IPS-20b (cell line): ENCODE results near the gene SRRM2.

Experiments
- H3K27ac ChIP-seq: one replicate; pipeline ENCODE4 v1.5.1; 2013; ENCODE audit warnings: low read length
- H3K27me3 ChIP-seq: 2 replicates; pipeline ENCODE4 v1.6.1; 2013; ENCODE audit warnings: mild to moderate bottlenecking, low read length, inconsistent platforms; ENCODE audit not compliant: insufficient read depth
- H3K36me3 ChIP-seq: 2 replicates; pipeline ENCODE4 v1.6.1; 2013; ENCODE audit warnings: low read depth, mild to moderate bottlenecking, inconsistent platforms, low read length, moderate library complexity; ENCODE audit not compliant: insufficient read depth
- H3K4me1 ChIP-seq: 2 replicates; pipeline ENCODE4 v1.6.1; 2013; ENCODE audit warnings: mild to moderate bottlenecking, control low read depth, inconsistent platforms, low read length, moderate library complexity; ENCODE audit not compliant: insufficient read depth
- H3K4me3 ChIP-seq: 2 replicates; pipeline ENCODE4 v1.5.1; 2013; ENCODE audit warnings: mild to moderate bottlenecking, low read length, inconsistent platforms
- H3K9ac ChIP-seq: 2 replicates; pipeline ENCODE4 v1.6.1; 2013; ENCODE audit warnings: low read depth, mild to moderate bottlenecking, inconsistent platforms, low read length, moderate library complexity
- H3K9me3 ChIP-seq: 2 replicates; pipeline ENCODE4 v1.6.1; 2013; ENCODE audit warnings: mild to moderate bottlenecking, low read depth, low read length, inconsistent platforms; ENCODE audit not compliant: insufficient read depth

The SRRM2 gene

GRCh38 chr16:2745116-2745890, 7.1 kb upstream of the SRRM2 start:
- Histone ChIP-seq H3K9ac (no peak overlapping the region; the same call in 1 of the 2 replicates), H3K27ac (no peak overlapping the region), H3K4me3 (no peak overlapping the region), H3K27me3 (no peaks in the 10 kb centered on the region), H3K36me3 (no peaks in the 10 kb centered on the region), H3K4me1 (no peaks in the 10 kb centered on the region), H3K9me3 (no peaks in the 10 kb centered on the region)

DNA sequence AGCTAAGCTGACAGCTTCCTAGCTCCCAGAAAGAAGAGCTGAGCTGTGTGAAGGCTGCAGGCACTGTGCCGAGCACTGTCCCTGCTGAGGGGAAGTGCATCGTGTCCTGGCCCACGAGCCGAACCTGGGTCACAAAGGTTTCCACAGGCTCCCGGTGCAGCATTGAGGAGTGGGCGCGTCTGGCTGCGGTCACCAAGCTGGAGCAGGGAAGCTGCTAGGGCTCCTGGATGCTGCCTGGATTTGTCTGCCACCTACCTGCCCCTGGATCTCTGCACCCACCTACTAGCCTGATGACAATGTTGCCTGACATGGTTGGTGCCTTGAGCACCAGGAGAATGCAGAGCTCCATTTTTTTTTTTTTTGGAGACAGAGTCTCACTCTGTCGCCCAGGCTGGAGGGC, 6.5 kb upstream of the SRRM2 start:
- no peak overlapping the region for H3K9ac ChIP-seq
- H3K9me3 ChIP-seq, result no peaks in the 10 kb centered on the region
- H3K36me3 ChIP-seq, result no peaks in the 10 kb centered on the region
- H3K27ac ChIP-seq, result no peak overlapping the region
- H3K4me3 ChIP-seq, result no peak overlapping the region
- no peaks in the 10 kb centered on the region for H3K27me3 ChIP-seq
- H3K4me1 ChIP-seq, result no peaks in the 10 kb centered on the region; the same call in 1 of the 2 replicates

DNA sequence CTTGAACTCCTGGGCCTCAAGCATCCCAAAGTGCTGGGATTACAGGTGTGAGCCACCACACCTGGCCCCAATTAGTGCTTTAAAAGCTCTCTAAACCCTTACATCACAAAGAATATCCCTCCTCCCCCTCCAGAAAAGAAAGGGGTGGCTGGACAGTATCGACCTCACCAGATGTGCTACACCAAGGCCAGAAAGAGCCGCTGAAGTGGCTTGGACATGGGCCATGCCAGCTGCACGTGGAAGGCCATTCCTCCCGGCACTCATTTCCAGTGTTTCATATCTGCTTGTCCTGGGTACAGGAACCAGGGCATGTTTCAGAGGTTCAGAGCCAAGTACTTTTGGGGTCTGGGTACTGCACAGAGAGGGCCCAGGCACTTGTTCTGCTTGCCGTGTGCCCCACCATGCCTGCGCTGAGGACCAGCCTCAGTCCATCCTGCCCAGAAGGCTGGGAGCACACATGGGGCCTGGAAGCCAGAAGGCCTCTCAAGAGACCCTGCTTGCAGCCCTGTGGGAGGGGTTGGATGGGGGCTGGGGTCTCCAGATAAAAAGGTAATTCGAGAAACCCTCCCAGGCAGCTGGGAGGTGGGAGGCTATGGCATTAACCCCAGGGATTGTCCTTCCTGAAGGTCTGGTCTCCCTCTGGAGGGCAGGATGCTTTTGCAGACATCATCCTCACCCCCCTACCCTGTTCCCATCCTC, 3.5 kb upstream of the SRRM2 start:
- peaks cover 2% of the 10 kb centered on the region; the same call in 1 of the 2 replicates for H3K4me1 ChIP-seq

DNA sequence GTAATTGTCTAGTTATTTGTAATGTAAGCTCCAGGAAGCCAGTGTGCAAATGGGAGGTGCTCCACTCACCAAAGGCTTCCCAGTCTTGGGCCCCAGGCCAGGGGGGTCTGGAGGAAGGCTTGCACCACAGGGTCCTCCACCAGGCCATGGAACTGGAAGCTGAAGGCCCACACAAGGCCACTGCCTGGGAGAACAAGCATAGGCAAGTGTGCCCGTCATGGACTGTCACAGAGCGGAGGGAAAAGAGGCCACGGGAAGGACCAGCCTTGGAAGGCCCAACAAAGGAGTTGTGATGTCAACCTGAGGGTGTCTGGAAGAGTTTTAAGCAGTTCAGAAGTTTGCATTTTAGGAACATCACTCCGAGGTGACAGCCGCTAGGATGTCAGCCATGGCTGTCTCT, 3.0 kb upstream of the SRRM2 start:
- Histone ChIP-seq H3K27me3 (no peaks in the 10 kb centered on the region), H3K36me3 (peaks cover 5% of the 10 kb centered on the region; the same call in 1 of the 2 replicates), H3K27ac (no peak overlapping the region)

More for the DNA sequence above, 3.5 kb upstream of the SRRM2 start:
- H3K4me3 ChIP-seq, result no peak overlapping the region
- H3K9me3 ChIP-seq, result no peaks in the 10 kb centered on the region
- no peak overlapping the region for H3K9ac ChIP-seq
- no peaks in the 10 kb centered on the region for H3K27me3 ChIP-seq
- H3K27ac ChIP-seq, result no peak overlapping the region
- peaks cover 5% of the 10 kb centered on the region; the same call in 1 of the 2 replicates for H3K36me3 ChIP-seq

DNA sequence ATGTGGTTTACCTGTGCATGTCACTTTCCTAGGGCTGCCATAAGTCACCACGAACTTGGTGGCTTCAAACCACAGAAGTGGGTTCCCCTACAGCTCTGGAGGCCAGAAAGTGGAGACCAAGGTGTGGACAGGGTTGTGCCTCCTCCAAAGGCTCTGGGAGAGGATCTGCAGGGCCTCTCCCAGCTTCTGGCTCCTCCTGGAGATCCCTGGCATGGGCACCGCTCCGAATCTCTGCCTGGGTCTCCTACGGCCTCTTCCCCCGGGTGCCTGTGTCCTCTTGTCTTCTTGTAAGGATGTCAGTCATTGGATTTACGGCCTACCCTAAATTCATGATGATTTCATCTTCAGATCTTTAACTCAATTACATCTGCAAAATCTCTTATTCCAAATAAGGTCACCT, 2.5 kb upstream of the SRRM2 start:
- Histone ChIP-seq H3K9ac (no peak overlapping the region), H3K9me3 (no peaks in the 10 kb centered on the region), H3K36me3 (peaks cover 5% of the 10 kb centered on the region; the same call in 1 of the 2 replicates), H3K4me3 (no peak overlapping the region), H3K27ac (no peak overlapping the region), H3K4me1 (peaks cover 8% of the 10 kb centered on the region), H3K27me3 (no peaks in the 10 kb centered on the region)

More for the DNA sequence above, 3.0 kb upstream of the SRRM2 start:
- Histone ChIP-seq H3K4me3 (no peak overlapping the region), H3K4me1 (peaks cover 3% of the 10 kb centered on the region; the same call in 1 of the 2 replicates), H3K9me3 (no peaks in the 10 kb centered on the region), H3K9ac (no peak overlapping the region)

GRCh38 chr16:2751577-2752034, 832 bp upstream of the SRRM2 start:
- H3K4me3 ChIP-seq, result peak overlapping the region; percentile 87
- H3K27ac ChIP-seq, result peak overlapping the region; percentile 100
- H3K36me3 ChIP-seq, result peaks cover 20% of the 10 kb centered on the region; the same call in 1 of the 2 replicates
- peaks cover 9% of the 10 kb centered on the region for H3K4me1 ChIP-seq
- no peaks in the 10 kb centered on the region for H3K27me3 ChIP-seq
- no peaks in the 10 kb centered on the region for H3K9me3 ChIP-seq
- H3K9ac ChIP-seq, result peak overlapping the region; percentile 98

DNA sequence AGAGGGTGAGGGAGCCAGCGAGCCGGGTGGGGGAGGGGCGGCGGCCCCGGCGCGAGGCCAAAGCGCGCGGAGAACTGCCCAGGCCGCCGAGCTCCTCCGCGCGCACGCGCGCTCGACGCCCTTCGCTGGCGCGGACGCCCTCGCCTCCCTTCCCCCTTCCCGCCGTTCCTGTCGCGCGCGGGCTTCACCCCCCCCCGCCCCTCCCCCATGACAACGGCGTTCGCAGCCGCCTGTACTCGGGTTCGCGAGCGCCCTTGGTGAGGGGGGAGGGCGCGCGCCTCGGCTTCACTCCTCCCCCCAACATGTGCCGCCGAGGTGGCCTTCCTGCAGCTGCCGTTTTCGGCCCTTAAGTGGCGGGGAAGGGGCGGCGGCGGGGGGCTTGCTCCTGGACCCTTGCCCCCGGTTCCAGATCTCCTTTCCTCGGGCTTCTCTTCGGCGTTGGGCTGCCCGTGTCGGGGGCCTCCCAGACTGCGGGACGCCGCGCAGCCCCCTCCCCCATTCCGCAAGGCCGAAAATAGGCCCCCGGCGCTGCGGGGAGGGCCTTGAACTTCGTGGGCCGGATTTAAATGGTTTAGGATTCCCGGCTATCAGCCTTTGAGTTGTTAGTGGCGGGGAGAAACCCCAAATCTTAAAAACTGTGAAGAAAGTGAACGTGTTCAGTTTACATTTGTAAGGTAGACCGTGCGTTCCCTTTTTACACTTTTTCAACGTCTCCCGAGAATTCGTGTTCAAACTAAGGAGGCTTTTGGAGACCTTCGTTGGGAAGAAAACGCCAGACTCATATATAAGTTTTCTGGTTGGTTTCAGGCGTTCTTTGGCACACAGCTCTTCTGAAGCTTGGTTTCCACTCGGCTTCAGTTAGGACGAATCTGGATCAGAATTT, 653 bp downstream of the SRRM2 start:
- H3K27ac ChIP-seq, result peak overlapping the region; percentile 75
- H3K36me3 ChIP-seq, result peaks cover 35% of the 10 kb centered on the region

GRCh38 chr16:2753733-2754020, 1.2 kb downstream of the SRRM2 start:
- H3K27me3 ChIP-seq, result no peaks in the 10 kb centered on the region
- no peaks in the 10 kb centered on the region for H3K9me3 ChIP-seq
- peak overlapping the region; percentile 98 for H3K9ac ChIP-seq
- H3K27ac ChIP-seq, result peak overlapping the region; percentile 75
- H3K36me3 ChIP-seq, result peaks cover 41% of the 10 kb centered on the region
- H3K4me1 ChIP-seq, result peaks cover 9% of the 10 kb centered on the region
- H3K4me3 ChIP-seq, result peak overlapping the region; percentile 87

More for the DNA sequence above, 653 bp downstream of the SRRM2 start:
- H3K9me3 ChIP-seq, result no peaks in the 10 kb centered on the region
- H3K4me1 ChIP-seq, result peaks cover 9% of the 10 kb centered on the region
- no peaks in the 10 kb centered on the region for H3K27me3 ChIP-seq
- H3K9ac ChIP-seq, result peak overlapping the region; percentile 98
- peak overlapping the region; percentile 87 for H3K4me3 ChIP-seq

DNA sequence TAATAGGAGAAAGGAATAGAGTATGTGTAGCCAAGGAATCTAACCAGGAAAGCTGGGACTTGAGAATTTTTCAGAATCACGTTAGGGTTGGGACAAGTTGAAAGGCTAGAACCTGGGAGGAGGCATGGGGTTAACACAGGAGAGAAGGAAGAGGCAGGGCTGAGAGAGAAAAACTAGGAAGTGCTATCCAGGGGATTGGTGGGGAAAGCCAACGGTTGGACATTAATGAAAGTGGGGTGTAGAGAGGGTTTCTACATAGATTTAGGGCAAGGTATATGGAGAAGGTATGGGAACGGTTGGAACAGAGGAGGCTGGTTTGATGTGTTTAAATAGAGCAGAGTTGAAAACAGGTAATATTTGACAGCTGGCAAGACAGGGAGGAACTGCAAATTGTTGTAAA, 2.7 kb downstream of the SRRM2 start:
- Histone ChIP-seq H3K36me3 (peaks cover 56% of the 10 kb centered on the region), H3K27ac (no peak overlapping the region), H3K9me3 (no peaks in the 10 kb centered on the region), H3K27me3 (no peaks in the 10 kb centered on the region), H3K9ac (peak overlapping the region; percentile 98; the same call in 1 of the 2 replicates), H3K4me1 (peaks cover 9% of the 10 kb centered on the region), H3K4me3 (peak overlapping the region; percentile 87)

- Histone ChIP-seq H3K27ac (no peak overlapping the region), H3K4me1 (peaks cover 8% of the 10 kb centered on the region), H3K4me3 (no peak overlapping the region), H3K9me3 (peaks cover 9% of the 10 kb centered on the region; the same call in 1 of the 2 replicates), H3K36me3 (peaks cover 69% of the 10 kb centered on the region), H3K27me3 (no peaks in the 10 kb centered on the region), H3K9ac (no peak overlapping the region)
Measured at GRCh38 chr16:2756288-2757015, 4.0 kb downstream of the SRRM2 start.

GRCh38 chr16:2757344-2757743, 4.9 kb downstream of the SRRM2 start:
- H3K4me3 ChIP-seq, result no peak overlapping the region

More at GRCh38 chr16:2757344-2757743, 4.9 kb downstream of the SRRM2 start:
- Histone ChIP-seq H3K4me1 (peaks cover 7% of the 10 kb centered on the region), H3K27me3 (no peaks in the 10 kb centered on the region), H3K36me3 (peaks cover 77% of the 10 kb centered on the region), H3K27ac (no peak overlapping the region), H3K9ac (no peak overlapping the region), H3K9me3 (peaks cover 17% of the 10 kb centered on the region)
